HCT116 (cell line): ENCODE results near the gene FRZB. TPM values are rescaled to one million over a fixed set of nuclear protein-coding genes. Genes with fewer than 3 reads are reported as not detected.
"Not testable (repeated sequence)": the region's sequence is repeated elsewhere in the genome, so short reads cannot be mapped to it uniquely, and the experiment has no call there.

ENCODE experiments used
- ATAC-seq: fragments of 200-7000 bp; cut with Tn5 transposase; 2 replicates; pipeline ENCODE4 v1.9.1; 2020; ENCODE audit warnings: mild to moderate bottlenecking, moderate library complexity
- BruUV-seq: library from RNA; stranded (reverse); fragments of 400-500 nt; replicated peaks from 2 replicates; lab custom pipeline; 2021; lab: Mats Ljungman, UMichigan
- CTCF ChIA-PET: fragments of 300-600 bp; sonication (Branson Sonifier 250); formaldehyde crosslinking; loops from one replicate; lab custom pipeline; 2021; ENCODE audit warnings: antibody characterized with exemption; lab: Charles Lee
- POLR2A ChIA-PET: fragments of 300-600, 350-600 bp; sonication (Branson Sonifier 250); formaldehyde crosslinking; loops from one replicate; lab custom pipeline; 2021; ENCODE audit warnings: antibody characterized with exemption; lab: Charles Lee
- RAD21 ChIA-PET, 2 experiments: fragments of 300-600 bp; sonication (Branson Sonifier 250); formaldehyde crosslinking; loops; one replicate each; lab custom pipeline; 2023; ENCODE audit warnings: low total read pairs in 2 of 2; ENCODE audit not compliant: uncharacterized antibody in 2 of 2, unreplicated experiment in 2 of 2, low non-redundant PET in 1 of 2; lab: Charles Lee
- DNase-seq: peaks from one replicate; pipeline ENCODE4 v3.0.0-alpha.2; 2010; ENCODE audit warnings: low read depth, low spot score
- H2AFZ ChIP-seq: fragments of 200-600 bp; shearing (Covaris generic), sonication (generic); 2 replicates; pipeline ENCODE4 v1.6.1; 2017; ENCODE audit warnings: low read depth, mixed run types, mixed read lengths, antibody characterized with exemption, low read length; ENCODE audit not compliant: poor library complexity, severe bottlenecking
- H3K27ac ChIP-seq: 2 replicates; pipeline ENCODE4 v1.5.1; 2012; ENCODE audit warnings: low read depth, low read length
- H3K27me3 ChIP-seq: fragments of 200-600 bp; sonication (generic); 2 replicates; pipeline ENCODE4 v1.6.1; 2016; ENCODE audit warnings: mixed run types, low read length, mixed read lengths; ENCODE audit not compliant: insufficient read depth
- H3K36me3 ChIP-seq, 2 experiments: fragments of 200-500 bp in 1 of 2; fragments of 200-600 bp in 1 of 2; sonication (Bioruptor generic) in 1 of 2; sonication (generic) in 1 of 2; 2 replicates each; pipeline versions ENCODE4 v1.5.1 to v1.6.1; 2014 to 2016; ENCODE audit warnings: low read length in 2 of 2, inconsistent platforms in 1 of 2, mixed read lengths in 1 of 2, mixed run types in 1 of 2; ENCODE audit not compliant: insufficient read depth in 2 of 2, control insufficient read depth in 1 of 2
- H3K4me1 ChIP-seq, 2 experiments: fragments of 200-600 bp in 1 of 2; sonication (generic) in 1 of 2; 2 replicates each; pipeline versions ENCODE4 v1.5.1 to v1.6.1; 2012 to 2017; ENCODE audit warnings: low read length in 2 of 2, inconsistent platforms in 1 of 2, mild to moderate bottlenecking in 1 of 2, mixed read lengths in 1 of 2, mixed run types in 1 of 2, moderate library complexity in 1 of 2; ENCODE audit not compliant: insufficient read depth in 2 of 2, control insufficient read depth in 1 of 2
- H3K4me2 ChIP-seq: fragments of 200-600 bp; sonication (generic); 2 replicates; pipeline ENCODE4 v1.6.1; 2017; ENCODE audit warnings: mixed run types, low read length, mixed read lengths
- H3K4me3 ChIP-seq, 2 experiments: fragments of 200-600 bp in 1 of 2; sonication (generic) in 1 of 2; replicated peaks in 1 of 2; 2 replicates each; pipeline ENCODE4 v1.5.1; 2011 to 2016; ENCODE audit warnings: low read length in 2 of 2, control low read depth in 1 of 2, low read depth in 1 of 2, mild to moderate bottlenecking in 1 of 2, mixed read lengths in 1 of 2, mixed run types in 1 of 2
- H3K79me2 ChIP-seq: fragments of 200-600 bp; sonication (generic); 2 replicates; pipeline ENCODE4 v1.6.1; 2017; ENCODE audit warnings: mild to moderate bottlenecking, mixed run types, low read length, moderate library complexity, mixed read lengths; ENCODE audit not compliant: insufficient read depth
- H3K9ac ChIP-seq: fragments of 200-600 bp; sonication (generic); 2 replicates; pipeline ENCODE4 v1.6.1; 2016; ENCODE audit warnings: low read length, mixed read lengths
- H3K9me2 ChIP-seq: fragments of 200-600 bp; sonication (generic), shearing (Covaris generic); 2 replicates; pipeline ENCODE4 v1.6.1; 2017; ENCODE audit warnings: mixed run types, mild to moderate bottlenecking, moderate library complexity; ENCODE audit not compliant: insufficient read depth
- H3K9me3 ChIP-seq, 2 experiments: fragments of 200-500 bp in 1 of 2; fragments of 200-600 bp in 1 of 2; sonication (Bioruptor generic) in 1 of 2; sonication (generic) in 1 of 2; 2 replicates each; pipeline ENCODE4 v1.6.1; 2014 to 2017; ENCODE audit warnings: low read length in 2 of 2, mixed read lengths in 2 of 2, inconsistent platforms in 1 of 2, low read depth in 1 of 2, mild to moderate bottlenecking in 1 of 2, mixed run types in 1 of 2, moderate library complexity in 1 of 2; ENCODE audit not compliant: control insufficient read depth in 1 of 2, insufficient read depth in 1 of 2
- H4K20me1 ChIP-seq: fragments of 200-600 bp; sonication (generic), shearing (Covaris generic); 2 replicates; pipeline ENCODE4 v1.6.1; 2017; ENCODE audit warnings: mixed run types, mild to moderate bottlenecking, moderate library complexity; ENCODE audit not compliant: insufficient read depth
- CTCF ChIP-seq, 3 experiments: fragments of 200-600 bp in 1 of 3; sonication (generic) in 1 of 3; IDR thresholded peaks in 2 of 3; conservative IDR thresholded peaks in 1 of 3; 2 replicates each; pipeline ENCODE4 v1.5.1; 2012 to 2017; ENCODE audit warnings: low read depth in 2 of 3, low read length in 2 of 3, antibody characterized with exemption in 1 of 3, borderline replicate concordance in 1 of 3, control low read depth in 1 of 3, mild to moderate bottlenecking in 1 of 3, mixed read lengths in 1 of 3, mixed run types in 1 of 3, moderate library complexity in 1 of 3; ENCODE audit not compliant: insufficient read depth in 1 of 3
- JUND ChIP-seq: IDR thresholded peaks from 2 replicates; pipeline ENCODE4 v1.6.1; 2012
- RAD21 ChIP-seq: IDR thresholded peaks from 2 replicates; pipeline ENCODE4 v1.6.1; 2012; ENCODE audit warnings: low read depth, mild to moderate bottlenecking
- YY1 ChIP-seq: IDR thresholded peaks from 2 replicates; pipeline ENCODE4 v1.6.1; 2011; ENCODE audit warnings: low read length, low read depth, moderate library complexity, mild to moderate bottlenecking; ENCODE audit not compliant: insufficient replicate concordance; ENCODE audit errors: extremely low read depth
- intact Hi-C: fragments of 100-400 bp; cut with micrococcal nuclease; formaldehyde crosslinking; loops from 2 replicates; pipeline ENCODE4 v1.10.0; 2022
- total RNA-seq: library from RNA; stranded (reverse); gene quantifications from one replicate; pipeline ENCODE4 v1.2.1, GENCODE V29; 2021; ENCODE audit not compliant: unreplicated experiment

FRZB gene
- total RNA-seq, 1 experiment from 2014 or later = 0.49 TPM

- CTCF ChIA-PET, H3K4me2 ChIP-seq, H3K36me3 ChIP-seq, intact Hi-C loops, RAD21 ChIA-PET, H3K9me2 ChIP-seq, H3K9ac ChIP-seq, DNase-seq, H3K27ac ChIP-seq, H3K27me3 ChIP-seq, ATAC-seq, POLR2A ChIA-PET, H3K4me1 ChIP-seq, H3K9me3 ChIP-seq, H4K20me1 ChIP-seq, H2AFZ ChIP-seq, BruUV-seq, H3K4me3 ChIP-seq, H3K79me2 ChIP-seq: not testable (repeated sequence)
Observed at GRCh38 chr2:182876653-182877052, 10.2 kb upstream of the FRZB start.

GRCh38 chr2:182870227-182870626, 3.8 kb upstream of the FRZB start:
- ChIA-PET RAD21 (no interaction called here), CTCF (interaction anchor here (0.8 to 1.2 kb wide), 5 partner anchors 9 to 147 kb away, joined by 3 to 4 read pairs (median 3); no protein-coding TSS in a partner anchor), POLR2A (no interaction called here)
- intact Hi-C loops = no loop called here
- H3K27ac ChIP-seq = no peak overlapping the region
- no peaks in the 10 kb centered on the region for H3K79me2 ChIP-seq
- TF ChIP-seq YY1 = no peak
- TF ChIP-seq JUND = no peak
- TF ChIP-seq RAD21 = peak; percentile 51
- TF ChIP-seq CTCF (IDR thresholded peaks at IDR 0.05 in 2 of 3, conservative IDR thresholded peaks at IDR 0.05 in 1 of 3; ENCODE audit: borderline replicate concordance in 1 of 3, insufficient read depth in 1 of 3, low read depth in 2 of 3, low read length in 2 of 3) = peak in 2 of 3 experiments; percentile 67 to 70; a peak in 4 of 6 replicates
- ATAC-seq = peak; percentile 89
- H3K27me3 ChIP-seq = no peaks in the 10 kb centered on the region
- no peaks in the 10 kb centered on the region for H3K9me2 ChIP-seq
- H2AFZ ChIP-seq = no peak overlapping the region
- BruUV-seq = no TSS peak
- no peak overlapping the region for H3K4me3 ChIP-seq
- no peaks in the 10 kb centered on the region for H3K4me1 ChIP-seq
- peak; percentile 16 for DNase-seq
- H3K9ac ChIP-seq = no peak overlapping the region
- H3K9me3 ChIP-seq = no peaks in the 10 kb centered on the region
- H4K20me1 ChIP-seq = no peaks in the 10 kb centered on the region
- H3K4me2 ChIP-seq = no peak overlapping the region
- no peaks in the 10 kb centered on the region for H3K36me3 ChIP-seq
